ENCODE data around the gene CCDC186.

Gene CCDC186

DNA sequence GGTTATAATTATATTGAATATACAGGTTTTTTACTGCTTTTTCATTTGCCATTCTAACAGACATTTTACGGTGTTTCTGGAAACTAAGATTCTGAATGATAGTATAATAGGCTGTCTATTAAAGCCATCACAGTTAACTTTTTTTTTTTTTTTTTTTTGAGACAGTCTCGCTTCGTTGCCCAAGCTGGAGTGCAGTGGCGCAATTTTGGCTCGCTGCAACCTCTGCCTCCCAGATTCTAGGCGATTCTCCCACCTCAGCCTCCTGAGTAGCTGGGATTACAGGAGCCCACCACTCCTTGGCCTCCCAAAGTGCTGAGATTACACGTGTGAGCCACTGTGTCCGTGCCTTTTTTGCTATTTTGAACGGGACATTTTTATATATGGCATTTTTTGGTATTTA is 9.6 kb upstream of the CCDC186 start:
- no peak overlapping the region for H2AK5ac ChIP-seq (ENCODE audit: low read length, severe bottlenecking)
- no peak overlapping the region for H4K8ac ChIP-seq (ENCODE audit: low read length)
- H3K18ac ChIP-seq (ENCODE audit: low read depth in 1 of 2, low read length in 2 of 2) = no peak overlapping the region
- no peak overlapping the region for H3K4ac ChIP-seq (ENCODE audit: low read depth in 1 of 2, low read length in 2 of 2)
- H2BK15ac ChIP-seq (ENCODE audit: low read depth, poor library complexity, severe bottlenecking) = no peak overlapping the region
- peaks cover 2% of the 10 kb centered on the region for H3K4me1 ChIP-seq (ENCODE audit: control insufficient read depth, insufficient read depth, low read depth, low read length)
- no peak overlapping the region for H2BK120ac ChIP-seq (ENCODE audit: low read depth, low read length)
- no peak overlapping the region for H3K4me2 ChIP-seq (ENCODE audit: low read length, poor library complexity, severe bottlenecking)
- H3K14ac ChIP-seq (ENCODE audit: low read length in 2 of 2) = no peak overlapping the region
- no peak overlapping the region for H2BK5ac ChIP-seq (ENCODE audit: low read depth, low read length, poor library complexity, severe bottlenecking)
- no peaks in the 10 kb centered on the region for H3K79me1 ChIP-seq (replicated peaks; ENCODE audit: low read length, poor library complexity, severe bottlenecking)
- 86% methylated on average over 7 of the region's 9 CpGs for WGBS
- H2BK12ac ChIP-seq (ENCODE audit: low read length in 2 of 2) = no peak overlapping the region
- H4K91ac ChIP-seq (ENCODE audit: low read length) = no peak overlapping the region
- H3K27ac ChIP-seq (ENCODE audit: low read length, poor library complexity, severe bottlenecking) = no peak overlapping the region
- peaks cover 0 to 4% of the 10 kb centered on the region in 2 experiments for H3K27me3 ChIP-seq (ENCODE audit: control insufficient read depth in 1 of 2, insufficient read depth in 1 of 2, low read length in 2 of 2)
- no peaks in the 10 kb centered on the region for H3K36me3 ChIP-seq (ENCODE audit: control insufficient read depth in 1 of 2, insufficient read depth in 2 of 2, low read depth in 1 of 2, low read length in 2 of 2)
- no peak overlapping the region for H3K4me3 ChIP-seq (ENCODE audit: insufficient read depth in 1 of 2, low read depth in 1 of 2, low read length in 2 of 2)
- H3K9ac ChIP-seq (ENCODE audit: low read length) = no peak overlapping the region
- no peak for DNase-seq
- H3K9me3 ChIP-seq (ENCODE audit: control insufficient read depth, low read length) = no peaks in the 10 kb centered on the region
- H2AFZ ChIP-seq (ENCODE audit: low read depth, low read length) = no peak overlapping the region
- H3K23ac ChIP-seq (ENCODE audit: low read length in 2 of 2) = no peak overlapping the region

DNA sequence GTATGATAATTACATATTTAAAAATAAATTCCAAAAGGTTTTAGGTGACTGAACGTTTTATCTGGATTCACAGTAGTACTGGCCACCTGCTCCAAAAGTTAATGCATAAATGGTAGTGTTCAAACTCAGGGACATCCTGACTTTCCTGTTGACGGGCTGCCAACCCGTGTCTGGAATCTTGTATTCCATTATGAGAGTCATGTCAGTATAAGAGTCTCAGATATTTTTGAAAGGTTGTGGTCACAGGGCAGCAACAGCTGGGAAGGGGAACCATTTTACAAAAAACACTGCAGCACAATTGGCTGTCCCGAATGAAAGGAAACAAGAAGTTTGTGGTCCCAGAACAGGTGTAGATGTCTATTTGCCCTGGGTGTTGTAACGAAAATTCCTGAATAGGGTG is 8.0 kb upstream of the CCDC186 start:
- WGBS = 81% methylated on average over 5 of the region's 5 CpGs
- no peak overlapping the region for H3K4me2 ChIP-seq (ENCODE audit: low read length, poor library complexity, severe bottlenecking)
- no peak overlapping the region for H2BK12ac ChIP-seq (ENCODE audit: low read length in 2 of 2)
- H3K4ac ChIP-seq (ENCODE audit: low read depth in 1 of 2, low read length in 2 of 2) = no peak overlapping the region
- H3K27ac ChIP-seq (ENCODE audit: low read length, poor library complexity, severe bottlenecking) = no peak overlapping the region
- DNase-seq = no peak
- no peak overlapping the region for H3K14ac ChIP-seq (ENCODE audit: low read length in 2 of 2)
- no peak overlapping the region for H2AK5ac ChIP-seq (ENCODE audit: low read length, severe bottlenecking)
- H2BK15ac ChIP-seq (ENCODE audit: low read depth, poor library complexity, severe bottlenecking) = no peak overlapping the region
- no peak overlapping the region for H2BK5ac ChIP-seq (ENCODE audit: low read depth, low read length, poor library complexity, severe bottlenecking)
- H4K91ac ChIP-seq (ENCODE audit: low read length) = no peak overlapping the region
- H2AFZ ChIP-seq (ENCODE audit: low read depth, low read length) = no peak overlapping the region
- no peak overlapping the region for H2BK120ac ChIP-seq (ENCODE audit: low read depth, low read length)
- no peak overlapping the region for H3K4me3 ChIP-seq (ENCODE audit: insufficient read depth in 1 of 2, low read depth in 1 of 2, low read length in 2 of 2)
- no peaks in the 10 kb centered on the region for H3K9me3 ChIP-seq (ENCODE audit: control insufficient read depth, low read length)
- H3K36me3 ChIP-seq (ENCODE audit: control insufficient read depth in 1 of 2, insufficient read depth in 2 of 2, low read depth in 1 of 2, low read length in 2 of 2) = no peaks in the 10 kb centered on the region
- H3K27me3 ChIP-seq (ENCODE audit: control insufficient read depth in 1 of 2, insufficient read depth in 1 of 2, low read length in 2 of 2) = no peaks in the 10 kb centered on the region
- H4K8ac ChIP-seq (ENCODE audit: low read length) = no peak overlapping the region
- no peak overlapping the region for H3K9ac ChIP-seq (ENCODE audit: low read length)
- H3K79me1 ChIP-seq (replicated peaks; ENCODE audit: low read length, poor library complexity, severe bottlenecking) = no peaks in the 10 kb centered on the region
- no peak overlapping the region for H3K18ac ChIP-seq (ENCODE audit: low read depth in 1 of 2, low read length in 2 of 2)
- no peak overlapping the region for H3K23ac ChIP-seq (ENCODE audit: low read length in 2 of 2)
- peaks cover 2% of the 10 kb centered on the region for H3K4me1 ChIP-seq (ENCODE audit: control insufficient read depth, insufficient read depth, low read depth, low read length)

DNA sequence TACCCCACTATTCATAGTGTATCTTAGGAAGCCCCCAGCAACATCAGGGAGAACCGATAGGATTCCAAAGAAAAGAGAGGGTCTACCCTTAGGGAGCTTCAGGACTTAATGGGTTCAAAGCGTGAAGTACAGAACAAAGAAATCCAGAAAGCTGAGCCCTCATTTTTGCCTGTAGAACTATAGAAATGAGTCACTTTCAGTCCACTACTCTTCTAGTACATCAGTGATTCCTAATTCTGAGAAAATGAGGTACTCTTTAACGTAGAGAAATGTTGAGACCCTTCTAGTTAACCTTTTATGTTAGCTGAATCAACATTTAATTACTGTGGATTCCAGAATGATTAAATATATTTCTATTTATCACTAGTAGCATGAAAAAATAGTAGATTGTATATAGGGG is 6.9 kb upstream of the CCDC186 start:
- Histone ChIP-seq H3K4me3 (ENCODE audit: insufficient read depth in 1 of 2, low read depth in 1 of 2, low read length in 2 of 2) (no peak overlapping the region), H3K4me1 (ENCODE audit: control insufficient read depth, insufficient read depth, low read depth, low read length) (peaks cover 2% of the 10 kb centered on the region), H3K27me3 (ENCODE audit: control insufficient read depth in 1 of 2, insufficient read depth in 1 of 2, low read length in 2 of 2) (no peaks in the 10 kb centered on the region), H3K23ac (ENCODE audit: low read length in 2 of 2) (no peak overlapping the region), H2BK120ac (ENCODE audit: low read depth, low read length) (no peak overlapping the region), H2AK5ac (ENCODE audit: low read length, severe bottlenecking) (no peak overlapping the region), H3K14ac (ENCODE audit: low read length in 2 of 2) (no peak overlapping the region), H3K27ac (ENCODE audit: low read length, poor library complexity, severe bottlenecking) (no peak overlapping the region), H2BK15ac (ENCODE audit: low read depth, poor library complexity, severe bottlenecking) (no peak overlapping the region), H2BK5ac (ENCODE audit: low read depth, low read length, poor library complexity, severe bottlenecking) (no peak overlapping the region), H3K4ac (ENCODE audit: low read depth in 1 of 2, low read length in 2 of 2) (no peak overlapping the region), H3K18ac (ENCODE audit: low read depth in 1 of 2, low read length in 2 of 2) (no peak overlapping the region), H3K79me1 (replicated peaks; ENCODE audit: low read length, poor library complexity, severe bottlenecking) (no peaks in the 10 kb centered on the region), H2AFZ (ENCODE audit: low read depth, low read length) (no peak overlapping the region), H3K9ac (ENCODE audit: low read length) (no peak overlapping the region), H4K91ac (ENCODE audit: low read length) (no peak overlapping the region), H3K36me3 (ENCODE audit: control insufficient read depth in 1 of 2, insufficient read depth in 2 of 2, low read depth in 1 of 2, low read length in 2 of 2) (no peaks in the 10 kb centered on the region), H4K8ac (ENCODE audit: low read length) (no peak overlapping the region), H3K4me2 (ENCODE audit: low read length, poor library complexity, severe bottlenecking) (no peak overlapping the region), H3K9me3 (ENCODE audit: control insufficient read depth, low read length) (no peaks in the 10 kb centered on the region), H2BK12ac (ENCODE audit: low read length in 2 of 2) (no peak overlapping the region)
- no peak for DNase-seq
- WGBS = 100% methylated on average over 1 of the region's 3 CpGs

DNA sequence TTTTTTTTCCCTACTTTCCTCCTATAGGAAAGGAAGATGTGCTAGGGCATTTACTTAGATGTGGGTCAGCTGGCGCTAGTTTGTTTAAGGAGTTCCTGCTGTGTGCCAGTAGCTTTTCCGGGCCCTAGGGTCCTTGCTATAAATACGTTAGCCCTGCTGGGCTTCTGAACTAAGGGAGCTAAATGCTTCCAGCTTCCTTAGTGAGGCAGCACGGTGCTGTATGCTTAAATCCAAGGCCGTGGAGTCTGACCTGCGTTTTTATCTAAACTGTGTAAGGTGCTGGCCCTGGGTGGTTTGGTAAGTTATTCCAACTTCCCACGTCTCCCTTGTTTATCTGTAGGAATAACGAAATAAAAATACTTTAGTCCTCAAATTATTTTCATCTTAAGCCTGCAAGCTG is 5.7 kb upstream of the CCDC186 start:
- WGBS = 76% methylated on average over 6 of the region's 8 CpGs
- Histone ChIP-seq H3K27me3 (ENCODE audit: control insufficient read depth in 1 of 2, insufficient read depth in 1 of 2, low read length in 2 of 2) (no peaks in the 10 kb centered on the region), H3K79me1 (replicated peaks; ENCODE audit: low read length, poor library complexity, severe bottlenecking) (no peaks in the 10 kb centered on the region), H2BK15ac (ENCODE audit: low read depth, poor library complexity, severe bottlenecking) (no peak overlapping the region), H3K4ac (ENCODE audit: low read depth in 1 of 2, low read length in 2 of 2) (no peak overlapping the region), H4K91ac (ENCODE audit: low read length) (no peak overlapping the region), H3K14ac (ENCODE audit: low read length in 2 of 2) (no peak overlapping the region), H3K36me3 (ENCODE audit: control insufficient read depth in 1 of 2, insufficient read depth in 2 of 2, low read depth in 1 of 2, low read length in 2 of 2) (no peaks in the 10 kb centered on the region), H2AFZ (ENCODE audit: low read depth, low read length) (no peak overlapping the region), H3K9me3 (ENCODE audit: control insufficient read depth, low read length) (no peaks in the 10 kb centered on the region), H2AK5ac (ENCODE audit: low read length, severe bottlenecking) (no peak overlapping the region), H3K4me1 (ENCODE audit: control insufficient read depth, insufficient read depth, low read depth, low read length) (peaks cover 2% of the 10 kb centered on the region), H3K4me2 (ENCODE audit: low read length, poor library complexity, severe bottlenecking) (no peak overlapping the region), H3K9ac (ENCODE audit: low read length) (no peak overlapping the region), H3K4me3 (ENCODE audit: insufficient read depth in 1 of 2, low read depth in 1 of 2, low read length in 2 of 2) (no peak overlapping the region), H3K18ac (ENCODE audit: low read depth in 1 of 2, low read length in 2 of 2) (no peak overlapping the region), H3K27ac (ENCODE audit: low read length, poor library complexity, severe bottlenecking) (no peak overlapping the region), H3K23ac (ENCODE audit: low read length in 2 of 2) (no peak overlapping the region), H2BK5ac (ENCODE audit: low read depth, low read length, poor library complexity, severe bottlenecking) (no peak overlapping the region), H2BK120ac (ENCODE audit: low read depth, low read length) (no peak overlapping the region), H4K8ac (ENCODE audit: low read length) (no peak overlapping the region), H2BK12ac (ENCODE audit: low read length in 2 of 2) (no peak overlapping the region)
- DNase-seq = no peak
